Measurements from ENCODE around the gene NTNG2. TPM values are rescaled to one million over a fixed set of nuclear protein-coding genes. Genes with fewer than 3 reads are reported as not detected.

NTNG2 gene
- total and polyA plus RNA-seq, 2 donors (not counting 1 experiment from before 2014, with no cell fraction given): 5.0 to 6.6 TPM

- peak overlapping the region; percentile 99 for H3K4me2 ChIP-seq (replicated peaks; ENCODE audit: low read depth, low read length, poor library complexity, severe bottlenecking)
These were observed 1.1 kb downstream of the NTNG2 start for GRCh38 chr9:132162764-132163456.

More at GRCh38 chr9:132162764-132163456, 1.1 kb downstream of the NTNG2 start:
- DNase-seq: peak; percentile 47
- peak overlapping the region; percentile 47 to 71 (median 66) for H3K4me3 ChIP-seq (ENCODE audit: control extremely low read depth in 1 of 5, extremely low read depth in 1 of 5, insufficient read depth in 1 of 5, low read depth in 2 of 5, low read length in 4 of 5)
- ChIA-PET CTCF (interaction anchor here (0.9 to 12.2 kb wide), 4 partner anchors 27 to 90 kb away, joined by 3 to 144 read pairs (median 5); no protein-coding TSS in a partner anchor), POLR2A (interaction anchor here (1.0 kb wide), 1 partner anchor 78 kb away, joined by 3 read pairs; no protein-coding TSS in a partner anchor)
- peak overlapping the region; percentile 78 for H2AFZ ChIP-seq (ENCODE audit: insufficient read depth, low read depth, low read length, poor library complexity, severe bottlenecking)
- Mint-ChIP-seq H3K4me3 (peak overlapping the region; percentile 94), H3K9me3 (ENCODE audit: insufficient read depth) (no peaks in the 10 kb centered on the region), H3K27me3 (peaks cover 56% of the 10 kb centered on the region), H3K27ac (no peak overlapping the region), H3K4me1 (peaks cover 13% of the 10 kb centered on the region)
- intact Hi-C loops (cut with micrococcal nuclease): loop anchor here (5.0 to 10.0 kb wide), 2 partner anchors 81 to 398 kb away; no protein-coding TSS in a partner anchor
- H3K9ac ChIP-seq (ENCODE audit: low read length): peak overlapping the region; percentile 81
- 2% methylated on average over 74 of the region's 74 CpGs for WGBS (ENCODE audit: insufficient coverage)
- H4K20me1 ChIP-seq (ENCODE audit: control insufficient read depth, insufficient read depth, low read length, poor library complexity, severe bottlenecking): no peaks in the 10 kb centered on the region
- no peaks in the 10 kb centered on the region for H3K9me3 ChIP-seq (ENCODE audit: control extremely low read depth in 1 of 3, control insufficient read depth in 2 of 3, insufficient read depth in 1 of 3, low read length in 2 of 3)
- H3K36me3 ChIP-seq (replicated peaks in 1 of 2; ENCODE audit: control extremely low read depth in 1 of 2, control insufficient read depth in 1 of 2, extremely low read depth in 1 of 2, insufficient read depth in 2 of 2, low read length in 1 of 2): no peaks in the 10 kb centered on the region
- no peak for ATAC-seq (ENCODE audit: low read depth)
- H3K27ac ChIP-seq (ENCODE audit: low read length in 2 of 2): no peak overlapping the region
- TF ChIP-seq EZH2 (IDR thresholded peaks at IDR 0.05; ENCODE audit: borderline replicate concordance, insufficient read depth, low read depth, low read length, poor library complexity, severe bottlenecking): peak; percentile 55
- no peak for TF ChIP-seq CTCF (IDR thresholded peaks at IDR 0.05)
- peaks cover 26 to 30% of the 10 kb centered on the region in 2 donors for H3K4me1 ChIP-seq (ENCODE audit: control insufficient read depth in 2 of 2, insufficient read depth in 2 of 2, low read length in 2 of 2)
- no peaks in the 10 kb centered on the region for H3K79me2 ChIP-seq (ENCODE audit: control insufficient read depth, insufficient read depth, low read length)
- H3K27me3 ChIP-seq (replicated peaks in 1 of 4; ENCODE audit: control extremely low read depth in 1 of 4, control insufficient read depth in 3 of 4, insufficient read depth in 4 of 4, low read length in 3 of 4): peaks cover 0 to 78% (median 39%) of the 10 kb centered on the region in 4 experiments
